ENCODE results near the gene GNAO1. TPM values are rescaled to one million over a fixed set of nuclear protein-coding genes. Genes with fewer than 3 reads are reported as not detected.

GNAO1 gene
- total RNA-seq, 4 donors from 2014 or later = 0.67 to 4.0 (median 2.2) TPM

DNA sequence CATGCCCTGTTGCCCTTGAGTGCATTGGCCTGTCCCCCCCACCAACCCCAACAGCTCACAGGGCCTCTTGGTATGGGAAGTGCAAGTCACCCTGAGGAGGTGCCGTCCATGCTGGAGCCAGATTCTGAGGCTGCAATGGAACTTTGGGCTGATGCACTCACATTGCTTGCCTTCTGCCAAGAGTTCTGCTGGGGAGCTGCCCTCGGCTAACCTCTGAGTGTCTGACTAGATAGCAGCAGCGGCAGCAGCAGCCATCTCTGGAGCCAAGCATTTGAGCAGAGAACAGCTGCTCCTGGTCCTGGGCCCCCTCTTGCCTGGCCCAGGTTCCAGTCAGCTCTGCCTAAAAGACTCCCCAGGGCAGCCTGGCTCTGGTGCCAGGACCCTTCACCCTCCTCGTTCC is 61.5 kb downstream of the GNAO1 start:
- TF ChIP-seq, protein P1, sequence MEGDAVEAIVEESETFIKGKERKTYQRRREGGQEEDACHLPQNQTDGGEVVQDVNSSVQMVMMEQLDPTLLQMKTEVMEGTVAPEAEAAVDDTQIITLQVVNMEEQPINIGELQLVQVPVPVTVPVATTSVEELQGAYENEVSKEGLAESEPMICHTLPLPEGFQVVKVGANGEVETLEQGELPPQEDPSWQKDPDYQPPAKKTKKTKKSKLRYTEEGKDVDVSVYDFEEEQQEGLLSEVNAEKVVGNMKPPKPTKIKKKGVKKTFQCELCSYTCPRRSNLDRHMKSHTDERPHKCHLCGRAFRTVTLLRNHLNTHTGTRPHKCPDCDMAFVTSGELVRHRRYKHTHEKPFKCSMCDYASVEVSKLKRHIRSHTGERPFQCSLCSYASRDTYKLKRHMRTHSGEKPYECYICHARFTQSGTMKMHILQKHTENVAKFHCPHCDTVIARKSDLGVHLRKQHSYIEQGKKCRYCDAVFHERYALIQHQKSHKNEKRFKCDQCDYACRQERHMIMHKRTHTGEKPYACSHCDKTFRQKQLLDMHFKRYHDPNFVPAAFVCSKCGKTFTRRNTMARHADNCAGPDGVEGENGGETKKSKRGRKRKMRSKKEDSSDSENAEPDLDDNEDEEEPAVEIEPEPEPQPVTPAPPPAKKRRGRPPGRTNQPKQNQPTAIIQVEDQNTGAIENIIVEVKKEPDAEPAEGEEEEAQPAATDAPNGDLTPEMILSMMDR (IDR thresholded peaks at IDR 0.05) = no peak
- TF ChIP-seq POLR2A (IDR thresholded peaks at IDR 0.05) = no peak
- intact Hi-C loops (cut with DNase I; ENCODE audit: low total_unique reads) = no loop called here
- no peak overlapping the region for H3K4me3 ChIP-seq (ENCODE audit: low read depth, poor library complexity, severe bottlenecking)
- DNase-seq (ENCODE audit: low spot score in 2 of 2) = no peak
- WGBS, 2 donors = 70% methylated on average over 3 to 4 of the region's 4 CpGs

DNA sequence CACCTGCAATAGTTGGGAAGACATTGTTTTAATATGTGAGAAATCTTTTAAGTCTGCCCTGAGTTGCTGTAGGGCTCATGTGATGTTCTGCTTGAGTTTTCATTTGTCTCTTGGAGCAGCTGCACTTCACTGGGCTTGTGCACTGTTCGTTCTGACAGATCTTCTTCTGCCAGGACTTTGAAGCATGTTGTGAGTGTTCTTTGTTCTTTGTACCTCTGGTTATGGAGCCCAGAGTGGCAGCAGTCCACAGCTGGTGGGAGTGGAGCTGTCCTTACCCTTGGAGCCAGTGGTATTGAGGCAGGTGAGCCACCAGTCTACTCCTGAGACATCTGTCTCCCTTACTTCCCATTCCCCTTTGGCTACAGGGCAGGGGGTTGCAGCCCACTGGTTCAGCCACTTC is 64.6 kb downstream of the GNAO1 start:
- TF ChIP-seq, protein P1 (IDR thresholded peaks at IDR 0.05) = no peak
- TF ChIP-seq POLR2A (IDR thresholded peaks at IDR 0.05) = no peak
- WGBS, 2 donors = 78 to 79% methylated on average over 1 of the region's 1 CpG
- intact Hi-C loops (cut with DNase I; ENCODE audit: low total_unique reads) = no loop called here

GRCh38 chr16:56257239-56257638 is 66.0 kb downstream of the GNAO1 start:
- no peak for DNase-seq (ENCODE audit: low spot score in 2 of 2)
- intact Hi-C loops (cut with DNase I; ENCODE audit: low total_unique reads) = no loop called here
- TF ChIP-seq, protein P1 (IDR thresholded peaks at IDR 0.05) = no peak
- no peak for TF ChIP-seq POLR2A (IDR thresholded peaks at IDR 0.05)
- H3K4me3 ChIP-seq (ENCODE audit: low read depth, poor library complexity, severe bottlenecking) = no peak overlapping the region
- 37 to 38% methylated on average over 6 of the region's 6 CpGs for WGBS, 2 donors

More for the DNA sequence above, 64.6 kb downstream of the GNAO1 start:
- no peak overlapping the region for H3K4me3 ChIP-seq (ENCODE audit: low read depth, poor library complexity, severe bottlenecking)
- DNase-seq (ENCODE audit: low spot score in 2 of 2) = no peak

GRCh38 chr16:56257666-56258342 is 66.5 kb downstream of the GNAO1 start:
- 61 to 75% methylated on average over 8 of the region's 8 CpGs for WGBS, 2 donors
- TF ChIP-seq, protein P1 (IDR thresholded peaks at IDR 0.05) = no peak
- TF ChIP-seq POLR2A (IDR thresholded peaks at IDR 0.05) = no peak
- intact Hi-C loops (cut with DNase I; ENCODE audit: low total_unique reads) = no loop called here
- no peak overlapping the region for H3K4me3 ChIP-seq (ENCODE audit: low read depth, poor library complexity, severe bottlenecking)
- no peak for DNase-seq (ENCODE audit: low spot score in 2 of 2)

DNA sequence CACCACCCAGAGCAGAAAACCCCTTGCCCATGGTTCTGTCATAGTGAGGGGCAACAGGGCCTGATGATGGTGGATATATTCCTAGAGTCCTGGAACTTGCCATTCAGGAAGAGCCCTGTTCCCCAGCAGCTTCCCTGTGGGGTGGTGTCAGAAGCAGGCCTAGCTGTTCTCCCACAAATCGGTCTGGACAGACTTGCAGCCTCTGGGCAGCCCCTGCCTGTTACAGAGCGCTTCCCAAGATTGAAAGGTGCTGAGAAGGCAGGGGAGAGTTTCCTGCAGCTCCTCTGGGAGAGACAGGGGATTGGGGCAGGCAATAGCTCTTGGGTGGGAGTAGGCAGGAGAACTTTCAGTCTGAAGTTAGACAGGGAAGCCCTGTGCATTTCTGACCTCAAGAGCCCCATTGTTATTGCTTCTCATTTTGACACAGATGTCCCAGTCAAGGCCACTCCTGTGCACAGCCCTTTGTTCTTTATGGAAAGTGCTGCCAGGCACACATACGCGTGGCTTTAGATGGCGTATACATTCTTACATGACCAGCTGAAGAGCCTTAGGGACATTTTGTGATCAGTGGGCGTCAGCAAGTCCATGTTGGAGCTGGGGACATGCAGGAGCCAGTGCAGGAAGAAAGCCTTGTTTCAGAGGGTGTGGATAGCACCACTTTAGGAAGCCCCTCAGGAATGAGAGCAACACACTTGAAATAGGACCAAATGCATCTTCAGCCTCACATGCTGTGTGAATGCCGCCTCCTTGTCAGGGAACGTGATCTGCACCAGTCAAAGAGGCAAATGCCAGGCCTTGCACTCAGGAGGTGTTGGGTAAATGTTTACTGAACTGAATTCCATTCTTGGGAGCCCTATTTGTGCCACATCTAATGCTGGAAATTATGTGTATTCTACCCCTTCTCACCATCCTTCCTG is 67.5 kb downstream of the GNAO1 start:
- WGBS, 2 donors = 83 to 93% methylated on average over 8 of the region's 8 CpGs
- TF ChIP-seq POLR2A (IDR thresholded peaks at IDR 0.05) = no peak
- TF ChIP-seq, protein P1 (IDR thresholded peaks at IDR 0.05) = no peak
- DNase-seq (ENCODE audit: low spot score in 2 of 2) = no peak
- intact Hi-C loops (cut with DNase I; ENCODE audit: low total_unique reads) = no loop called here
- H3K4me3 ChIP-seq (ENCODE audit: low read depth, poor library complexity, severe bottlenecking) = no peak overlapping the region
